Motor neuron (in vitro differentiated cells): ENCODE measurements around the gene TNFRSF1A. TPM values are rescaled to one million over a fixed set of nuclear protein-coding genes. Genes with fewer than 3 reads are reported as not detected.
A peak's percentile ranks its signal among the peaks of the same experiment; 100 is the strongest.

ENCODE experiments used
- ATAC-seq, 8 experiments: fragments of 200-7000 bp; cut with Tn5 transposase; replicated peaks in 6 of 8; 2 replicates each; pipeline ENCODE4 v1.8.0; 2021; ENCODE audit warnings: mild to moderate bottlenecking in 8 of 8, moderate library complexity in 8 of 8
- H3K27ac ChIP-seq, 2 donors: fragments of 250-450 bp; sonication (Bioruptor Pico); 2 replicates each; pipeline ENCODE4 v1.9.0; 2021; ENCODE audit warnings: antibody characterized with exemption in 2 of 2, mild to moderate bottlenecking in 2 of 2, moderate library complexity in 1 of 2
- H3K4me1 ChIP-seq, 2 donors: fragments of 250-450 bp; sonication (Bioruptor Pico); replicated peaks in 1 of 2; 2 replicates each; pipeline ENCODE4 v1.6.1; 2021; ENCODE audit warnings: antibody characterized with exemption in 2 of 2, mild to moderate bottlenecking in 2 of 2, moderate library complexity in 1 of 2
- H3K4me3 ChIP-seq, 5 donors: fragments of 250-450 bp; sonication (Bioruptor Pico); 2 replicates each; pipeline ENCODE4 v1.9.0; 2021; ENCODE audit warnings: antibody characterized with exemption in 5 of 5, mild to moderate bottlenecking in 5 of 5, moderate library complexity in 4 of 5
- WGBS, 10 experiments: fragments of 450-650 bp; shearing (Covaris generic); methylation state at CpG; one replicate each; pipeline ENCODE4 v1.0.0; 2022; 5-methylcytosine and 5-hydroxymethylcytosine counted together
- in situ Hi-C, 9 experiments: fragments of 400-800 bp; cut with MboI; loops; one replicate each; pipeline ENCODE4 v1.15.0; 2021; ENCODE audit warnings: low sequenced_read_pairs in 9 of 9, low pct_unique_long_range_greater_than_20kb in 2 of 9; ENCODE audit not compliant: unreplicated experiment in 9 of 9
- total RNA-seq, 8 experiments: library from RNA; unstranded; fragments of 300-600 nt; gene quantifications; 2 replicates each; pipeline versions ENCODE4 v1.2.3 to v1.2.4, GENCODE V29; 2022

TNFRSF1A gene
- total RNA-seq, 8 experiments from 2014 or later = 5.5 to 118 (median 35.7) TPM

DNA sequence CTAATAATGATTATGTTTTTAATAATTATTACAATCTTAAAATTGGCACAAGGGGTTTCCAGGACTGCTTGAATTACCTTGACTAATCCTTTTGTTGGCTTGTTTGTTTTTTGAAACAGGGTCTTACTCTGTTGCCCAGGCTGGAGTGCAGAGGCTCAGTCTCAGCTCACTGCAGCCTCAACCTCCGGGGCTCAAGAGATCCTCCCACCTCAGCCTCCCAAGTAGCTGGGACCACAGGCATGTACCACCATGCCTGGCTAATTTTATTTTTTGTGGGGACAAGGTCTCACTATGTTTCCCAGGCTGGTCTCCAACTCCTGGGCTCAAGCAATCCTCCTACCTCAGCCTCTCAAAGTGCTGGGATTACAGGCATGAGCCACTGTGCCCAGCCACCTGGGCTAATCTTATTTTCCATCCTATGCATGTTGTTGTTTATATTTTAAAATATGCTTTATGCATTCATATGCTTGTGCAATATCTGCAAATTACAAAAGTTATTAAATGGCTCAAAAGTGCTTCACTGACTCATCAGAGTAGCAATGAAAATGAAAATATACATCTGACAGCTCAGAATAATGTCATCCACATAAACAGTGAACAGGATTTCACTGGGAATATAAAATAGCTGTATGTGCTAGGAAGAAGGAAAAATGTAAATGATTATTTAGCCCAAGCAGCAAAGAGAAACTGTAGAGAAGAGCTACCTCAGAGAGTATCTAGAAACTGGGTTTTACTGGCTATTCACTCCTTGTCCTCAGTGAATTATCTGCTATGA, 56.2 kb downstream of the TNFRSF1A start:
- in situ Hi-C loops = loop anchor here (10.0 to 25.0 kb wide), 4 partner anchors 98 to 298 kb away; no protein-coding TSS in a partner anchor
- H3K27ac ChIP-seq = no peak overlapping the region
- peak in 5 of 8 experiments; percentile 4 to 43 (median 29) for ATAC-seq
- H3K4me1 ChIP-seq = peaks cover 6% of the 10 kb centered on the region in 2 donors
- WGBS, 10 experiments = 0 to 33% (median 18%) methylated on average over 1 of the region's 1 CpG; no CpG with 5 or more reads in 6 of the 10 experiments
- H3K4me3 ChIP-seq = no peak overlapping the region

- ATAC-seq = peak; percentile 42 to 91 (median 80)
- no peak overlapping the region for H3K4me3 ChIP-seq
- WGBS, 10 experiments = 0 to 20% (median 0%) methylated on average over 1 to 4 of the region's 8 CpGs; no CpG with 5 or more reads in 5 of the 10 experiments
- H3K27ac ChIP-seq = no peak overlapping the region
- in situ Hi-C loops = loop anchor here (10.0 to 25.0 kb wide), 4 partner anchors 98 to 298 kb away; no protein-coding TSS in a partner anchor
- peaks cover 6% of the 10 kb centered on the region in 2 donors for H3K4me1 ChIP-seq
Observed at GRCh38 chr12:6285063-6285477, 56.8 kb downstream of the TNFRSF1A start.

DNA sequence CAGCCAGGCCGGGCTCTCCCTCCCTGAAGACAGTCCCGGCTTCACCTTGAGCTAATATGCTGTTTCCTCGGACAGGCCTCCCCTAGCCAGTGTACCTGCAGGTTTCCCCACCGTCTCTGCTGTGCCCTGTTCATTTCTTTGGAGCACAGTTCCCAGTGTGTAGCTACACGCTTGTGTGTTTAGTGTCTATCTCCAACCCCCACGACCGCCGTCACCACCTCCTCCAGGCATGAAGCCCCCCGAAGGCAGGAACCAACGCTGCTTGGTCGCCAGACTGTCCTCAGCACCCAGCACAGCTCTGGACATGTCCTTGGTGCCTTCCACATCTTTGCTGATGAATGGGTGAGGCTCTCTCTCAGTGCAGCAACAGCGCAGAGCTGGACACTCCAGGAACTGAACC, 57.6 kb downstream of the TNFRSF1A start:
- no peak overlapping the region for H3K27ac ChIP-seq
- ATAC-seq = no peak
- no peak overlapping the region for H3K4me3 ChIP-seq
- H3K4me1 ChIP-seq = peaks cover 6% of the 10 kb centered on the region in 2 donors
- 60 to 100% (median 90%) methylated on average over 2 to 9 of the region's 12 CpGs; no CpG with 5 or more reads in 3 of the 10 experiments for WGBS, 10 experiments
- in situ Hi-C loops = loop anchor here (5.0 to 25.0 kb wide), 5 partner anchors 87 to 297 kb away; no protein-coding TSS in a partner anchor

DNA sequence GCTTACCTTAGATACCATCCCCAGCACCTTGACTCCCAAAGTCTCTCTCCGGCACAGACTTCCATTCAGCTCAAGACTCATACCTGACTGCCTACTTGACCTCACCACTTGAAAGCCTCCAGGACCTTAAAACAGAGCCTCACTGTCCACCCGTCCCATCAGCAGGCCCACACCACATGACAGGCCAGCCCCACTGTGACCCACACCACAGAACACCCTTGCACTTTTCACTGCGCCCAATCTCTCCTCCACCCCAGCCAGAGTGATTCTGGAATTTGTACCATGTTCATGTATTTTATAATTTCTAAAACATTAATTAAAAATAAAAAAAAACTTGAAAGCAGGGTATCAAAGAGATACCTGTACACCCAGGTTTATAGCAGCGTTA, 59.4 kb downstream of the TNFRSF1A start:
- H3K4me1 ChIP-seq = peaks cover 6 to 12% of the 10 kb centered on the region in 2 donors
- no peak overlapping the region for H3K27ac ChIP-seq
- WGBS, 10 experiments = 97 to 100% (median 100%) methylated on average over 2 to 4 of the region's 4 CpGs; no CpG with 5 or more reads in 2 of the 10 experiments
- in situ Hi-C loops = loop anchor here (5.0 to 25.0 kb wide), 5 partner anchors 85 to 295 kb away; no protein-coding TSS in a partner anchor
- ATAC-seq = no peak
- no peak overlapping the region for H3K4me3 ChIP-seq

GRCh38 chr12:6281081-6281809, 60.6 kb downstream of the TNFRSF1A start:
- H3K4me3 ChIP-seq = no peak overlapping the region
- ATAC-seq = no peak
- in situ Hi-C loops = loop anchor here (5.0 to 25.0 kb wide), 5 partner anchors 84 to 294 kb away; no protein-coding TSS in a partner anchor
- peaks cover 5 to 10% of the 10 kb centered on the region in 2 donors for H3K4me1 ChIP-seq
- no peak overlapping the region for H3K27ac ChIP-seq
- WGBS, 10 experiments = 87 to 100% (median 90%) methylated on average over 1 to 6 of the region's 13 CpGs; no CpG with 5 or more reads in 1 of the 10 experiments

GRCh38 chr12:6280672-6281071, 61.2 kb downstream of the TNFRSF1A start:
- 57 to 100% (median 80%) methylated on average over 1 to 4 of the region's 11 CpGs; no CpG with 5 or more reads in 6 of the 10 experiments for WGBS, 10 experiments
- ATAC-seq = no peak
- H3K27ac ChIP-seq = no peak overlapping the region
- no peak overlapping the region for H3K4me3 ChIP-seq
- in situ Hi-C loops = loop anchor here (5.0 to 25.0 kb wide), 5 partner anchors 83 to 293 kb away; no protein-coding TSS in a partner anchor
- H3K4me1 ChIP-seq = peaks cover 0 to 6% of the 10 kb centered on the region in 2 donors

- peak in 3 of 8 experiments; percentile 22 to 50 (median 49) for ATAC-seq
- Histone ChIP-seq H3K27ac (no peak overlapping the region), H3K4me3 (no peak overlapping the region), H3K4me1 (peaks cover 0 to 6% of the 10 kb centered on the region in 2 donors)
- in situ Hi-C loops = loop anchor here (5.0 to 25.0 kb wide), 5 partner anchors 83 to 293 kb away; no protein-coding TSS in a partner anchor
- WGBS, 10 experiments = 0 to 100% (median 79%) methylated on average over 1 to 2 of the region's 2 CpGs; no CpG with 5 or more reads in 3 of the 10 experiments
Observed at GRCh38 chr12:6280053-6280469, 61.8 kb downstream of the TNFRSF1A start.

DNA sequence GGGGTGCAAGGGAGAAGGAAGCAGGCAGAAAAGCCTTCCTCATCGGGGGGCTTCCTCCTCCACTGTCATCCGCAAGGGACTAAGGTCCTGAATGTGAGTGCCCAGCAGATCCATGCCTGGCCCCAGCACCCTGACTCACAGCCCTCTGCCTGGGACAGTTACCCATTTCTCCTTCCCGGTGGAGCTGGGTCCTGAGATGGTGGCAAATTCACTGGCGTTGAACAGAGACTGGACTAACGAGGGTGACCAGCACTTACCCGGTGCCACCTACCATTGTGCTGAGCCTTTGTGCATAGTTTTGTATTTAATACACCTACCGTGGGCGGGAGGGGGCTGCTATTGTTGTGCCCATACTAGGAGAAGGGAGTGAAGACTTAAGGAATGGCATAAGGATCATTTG, 62.2 kb downstream of the TNFRSF1A start:
- Histone ChIP-seq H3K4me3 (no peak overlapping the region), H3K27ac (no peak overlapping the region), H3K4me1 (peaks cover 0 to 6% of the 10 kb centered on the region in 2 donors)
- no peak for ATAC-seq
- in situ Hi-C loops = loop anchor here (5.0 to 25.0 kb wide), 6 partner anchors 82 to 292 kb away; no protein-coding TSS in a partner anchor
- 18 to 86% (median 73%) methylated on average over 2 to 5 of the region's 8 CpGs; no CpG with 5 or more reads in 5 of the 10 experiments for WGBS, 10 experiments

DNA sequence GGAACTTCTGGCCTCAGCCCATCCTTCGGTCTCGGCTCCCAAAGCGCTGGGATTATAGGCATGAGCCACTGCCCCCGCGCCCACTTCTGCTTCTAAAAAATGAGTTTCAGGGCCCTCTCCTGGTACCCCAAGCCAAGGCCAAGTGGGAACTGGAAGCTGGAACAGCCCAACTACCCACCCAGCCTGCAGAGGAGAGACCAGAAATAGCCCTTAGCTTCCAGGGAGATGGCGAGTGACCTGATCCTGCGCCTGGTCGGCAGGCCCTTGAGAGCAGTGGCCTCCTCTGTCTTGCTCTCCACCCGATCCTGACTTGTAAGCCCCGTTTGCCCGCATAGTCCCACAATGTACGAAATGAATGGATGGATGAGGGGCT, 62.6 kb downstream of the TNFRSF1A start:
- Histone ChIP-seq H3K4me1 (peaks cover 0 to 10% of the 10 kb centered on the region in 2 donors), H3K27ac (no peak overlapping the region), H3K4me3 (no peak overlapping the region)
- ATAC-seq = no peak
- in situ Hi-C loops = loop anchor here in 6 of 9 experiments (10.0 to 25.0 kb wide), 4 partner anchors 84 to 292 kb away; no protein-coding TSS in a partner anchor
- WGBS, 10 experiments = 86 to 100% (median 97%) methylated on average over 2 to 6 of the region's 12 CpGs; no CpG with 5 or more reads in 7 of the 10 experiments

Other genes with a start within 250 kb of the TNFRSF1A start
- gene VWF, start 217.4 kb downstream of the TNFRSF1A start, total RNA-seq = 1 to 10 TPM in 1 of 8 experiments, under 1 TPM in 7; under 0.01 to 1.3 (median 0.52) TPM
- gene CD9, start 141.7 kb downstream of the TNFRSF1A start, total RNA-seq = 100 to 1,000 TPM in 1 of 8 experiments, 1 to 10 TPM in 5, under 1 TPM in 2; 0.73 to 104 (median 2.5) TPM
- 1 to 10 TPM in 2 of 8 experiments, under 1 TPM in 6; 0.11 to 2.5 (median 0.52) TPM for gene PLEKHG6, start 31.4 kb downstream of the TNFRSF1A start, total RNA-seq
- gene SCNN1A, start 33.5 kb upstream of the TNFRSF1A start, total RNA-seq = 1 to 10 TPM in 5 of 8 experiments, under 1 TPM in 2, not detected in 1; 0.11 to 4.1 (median 1.6) TPM
- gene LTBR, start 42.1 kb upstream of the TNFRSF1A start, total RNA-seq = 100 to 1,000 TPM in 1 of 8 experiments, 10 to 100 TPM in 2, 1 to 10 TPM in 1, under 1 TPM in 4; 0.11 to 115 (median 1.6) TPM
- gene CD27, start 102.9 kb upstream of the TNFRSF1A start, total RNA-seq = 1 to 10 TPM in 2 of 8 experiments, under 1 TPM in 4, not detected in 2; 0.14 to 2.0 (median 0.37) TPM
- 10 to 100 TPM in 3 of 8 experiments, 1 to 10 TPM in 3, under 1 TPM in 2; 0.79 to 26.2 (median 3.1) TPM for gene TAPBPL, start 110.0 kb upstream of the TNFRSF1A start, total RNA-seq
- 10 to 100 TPM in 7 of 8 experiments, 1 to 10 TPM in 1; 6.1 to 38.3 (median 15.9) TPM for gene VAMP1, start 128.6 kb upstream of the TNFRSF1A start, total RNA-seq
- gene MRPL51, start 151.2 kb upstream of the TNFRSF1A start, total RNA-seq = 100 to 1,000 TPM; 129 to 267 (median 184) TPM
- gene NCAPD2, start 152.0 kb upstream of the TNFRSF1A start, total RNA-seq = 10 to 100 TPM; 11.5 to 84.2 (median 16.2) TPM
- gene GAPDH, start 192.4 kb upstream of the TNFRSF1A start, total RNA-seq = 1,000 to 10,000 TPM; 2,651 to 4,080 (median 3,703) TPM
- 10 to 100 TPM; 10.1 to 22.7 (median 12.7) TPM for gene IFFO1, start 214.0 kb upstream of the TNFRSF1A start, total RNA-seq
- 10 to 100 TPM; 13.0 to 83.1 (median 24.1) TPM for gene NOP2, start 226.2 kb upstream of the TNFRSF1A start, total RNA-seq